HL-60/S4 treated with retinoic acid at 250 ng/mL for 4 days and 3 days (cell line): ENCODE data around the gene DCAF5.

Experiments
- in situ Hi-C: fragments of 300-500 bp; cut with MboI; formaldehyde crosslinking; loops from 2 replicates; pipeline ENCODE4 v1.7.0; 2022; ENCODE audit warnings: low sequenced_read_pairs

DCAF5 gene

DNA sequence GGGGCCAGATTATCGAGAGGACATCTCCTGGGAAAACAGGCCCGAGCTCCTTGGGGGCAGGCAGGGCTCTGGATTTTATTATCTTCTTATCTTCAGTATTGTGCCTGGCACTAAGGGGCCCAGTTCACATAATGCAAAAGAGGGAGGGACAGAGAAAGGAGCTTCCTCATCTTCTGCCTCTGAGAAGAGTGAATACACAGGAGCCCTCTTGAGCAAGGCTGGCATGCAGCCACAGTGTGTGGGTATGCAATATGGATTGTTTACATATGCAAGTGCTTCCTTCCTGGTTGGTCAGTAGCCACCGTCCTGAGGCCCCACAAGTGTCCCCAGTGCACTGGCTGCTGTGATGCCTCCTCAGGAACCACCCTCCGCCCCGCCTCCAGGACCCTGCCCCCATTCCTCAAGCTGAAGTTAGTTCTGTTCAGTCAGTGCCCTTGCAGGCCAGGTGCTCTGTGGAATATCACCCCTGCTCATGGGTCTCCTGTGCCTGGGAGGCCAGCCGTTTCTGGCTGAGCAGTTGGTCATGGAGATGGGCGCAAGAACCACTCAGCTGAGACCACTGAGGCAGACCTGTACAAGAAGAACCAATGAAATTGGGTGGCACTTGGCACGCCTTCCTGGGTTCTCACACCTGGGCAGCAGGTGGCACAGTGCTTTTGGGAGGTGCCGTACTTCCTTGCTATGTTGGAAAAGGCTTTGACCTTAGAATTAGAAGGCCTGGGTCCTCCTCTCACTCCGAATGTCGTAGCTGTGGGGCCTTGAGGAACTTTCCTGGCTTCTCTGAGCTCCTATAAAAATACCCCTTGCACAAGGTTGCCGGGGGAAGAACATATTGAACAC, 138.8 kb downstream of the DCAF5 start:
- in situ Hi-C loops = no loop called here

DNA sequence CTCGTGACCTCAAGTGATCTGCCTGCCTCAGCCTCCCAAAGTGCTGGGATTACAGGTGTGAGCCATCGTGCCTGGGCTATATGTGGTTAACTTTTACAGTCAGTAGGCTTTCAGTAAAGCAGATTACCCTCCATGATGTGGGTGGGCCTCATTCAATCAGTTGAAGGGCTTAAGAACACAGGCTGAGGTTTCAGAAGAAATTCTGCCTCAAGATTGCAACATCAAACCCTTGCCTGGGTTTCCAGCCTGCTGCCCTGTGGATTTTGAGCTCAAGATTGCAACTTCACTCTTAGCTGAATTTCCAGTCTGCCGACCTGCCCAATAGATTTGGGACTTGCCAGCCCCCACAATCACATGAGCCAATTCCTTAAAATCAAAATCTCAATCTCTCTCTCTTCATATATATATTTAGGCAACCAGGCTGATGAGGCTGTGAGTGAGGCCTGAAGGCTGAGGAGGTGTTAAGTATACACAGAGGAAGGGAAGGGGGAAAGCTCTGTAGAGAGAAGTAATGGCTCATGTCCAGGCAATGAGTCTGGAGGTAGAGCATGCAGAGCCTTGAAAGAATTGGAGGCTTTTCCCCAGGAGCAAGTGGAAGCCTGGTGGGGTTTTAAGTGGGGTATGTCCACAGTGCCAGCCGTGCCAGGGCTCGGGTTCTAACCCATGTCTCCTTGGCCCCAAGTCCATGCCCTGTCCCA, 140.5 kb downstream of the DCAF5 start:
- in situ Hi-C loops = no loop called here

DNA sequence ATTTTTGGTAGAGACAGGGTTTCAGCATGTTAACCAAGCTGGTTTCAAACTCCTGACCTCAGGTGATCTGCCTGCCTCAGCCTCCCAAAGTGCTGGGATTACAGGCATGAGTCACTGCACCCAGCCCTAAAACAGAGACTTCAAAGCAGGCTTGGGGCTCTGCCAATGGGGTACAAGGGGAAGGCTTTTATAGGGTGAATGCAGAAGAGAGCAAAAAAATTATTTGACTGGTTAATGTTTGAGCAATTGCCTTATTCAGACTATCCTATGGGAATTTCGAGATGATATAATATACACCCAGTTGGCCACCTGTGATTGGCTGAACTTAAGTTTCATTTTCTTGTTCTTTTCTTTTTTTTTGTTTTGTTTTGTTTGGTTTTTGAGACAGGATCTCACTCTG, 142.3 kb downstream of the DCAF5 start:
- in situ Hi-C loops = no loop called here

DNA sequence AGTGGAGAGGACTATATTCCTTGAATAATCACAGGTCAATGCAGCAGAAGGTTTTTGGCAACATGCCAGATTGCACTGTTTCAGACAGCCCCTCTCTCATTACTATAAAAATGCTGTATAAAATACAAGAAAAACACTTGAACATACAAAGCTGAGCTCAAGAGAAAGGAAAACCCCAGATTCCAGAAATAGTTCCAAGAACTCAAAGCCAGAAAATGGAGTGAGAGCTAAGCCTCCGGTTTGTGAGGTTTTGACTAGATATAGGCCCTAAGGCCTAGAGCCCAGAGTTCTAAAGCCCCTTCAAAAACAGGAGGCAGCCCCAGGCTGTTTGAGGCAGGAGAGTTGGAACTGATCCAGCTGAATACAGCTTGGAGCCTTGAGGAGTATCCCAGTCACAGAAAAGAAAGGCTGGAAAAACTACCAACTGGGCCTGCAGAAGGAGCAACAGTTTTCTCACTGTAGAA, 144.5 kb downstream of the DCAF5 start:
- in situ Hi-C loops = no loop called here

DNA sequence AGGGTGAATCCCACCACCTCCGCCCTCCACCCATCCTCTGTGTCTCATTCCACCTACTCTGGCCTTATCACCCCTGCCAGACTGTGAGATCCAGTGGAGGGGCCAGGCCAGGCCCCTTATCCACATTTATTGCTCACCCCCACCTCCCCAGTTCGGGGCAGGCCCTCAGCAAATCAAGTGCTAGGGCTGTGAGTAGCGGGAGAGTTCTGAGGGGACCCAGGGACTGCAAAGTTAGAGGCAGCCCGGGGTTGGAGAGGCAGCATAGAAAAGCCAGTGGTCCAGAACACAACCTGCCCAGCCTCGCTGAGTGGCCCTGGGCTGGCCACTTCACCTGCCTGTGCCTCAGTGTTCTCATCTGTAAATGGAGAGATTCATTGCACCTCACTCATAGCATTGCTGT, 146.6 kb downstream of the DCAF5 start:
- in situ Hi-C loops = no loop called here

DNA sequence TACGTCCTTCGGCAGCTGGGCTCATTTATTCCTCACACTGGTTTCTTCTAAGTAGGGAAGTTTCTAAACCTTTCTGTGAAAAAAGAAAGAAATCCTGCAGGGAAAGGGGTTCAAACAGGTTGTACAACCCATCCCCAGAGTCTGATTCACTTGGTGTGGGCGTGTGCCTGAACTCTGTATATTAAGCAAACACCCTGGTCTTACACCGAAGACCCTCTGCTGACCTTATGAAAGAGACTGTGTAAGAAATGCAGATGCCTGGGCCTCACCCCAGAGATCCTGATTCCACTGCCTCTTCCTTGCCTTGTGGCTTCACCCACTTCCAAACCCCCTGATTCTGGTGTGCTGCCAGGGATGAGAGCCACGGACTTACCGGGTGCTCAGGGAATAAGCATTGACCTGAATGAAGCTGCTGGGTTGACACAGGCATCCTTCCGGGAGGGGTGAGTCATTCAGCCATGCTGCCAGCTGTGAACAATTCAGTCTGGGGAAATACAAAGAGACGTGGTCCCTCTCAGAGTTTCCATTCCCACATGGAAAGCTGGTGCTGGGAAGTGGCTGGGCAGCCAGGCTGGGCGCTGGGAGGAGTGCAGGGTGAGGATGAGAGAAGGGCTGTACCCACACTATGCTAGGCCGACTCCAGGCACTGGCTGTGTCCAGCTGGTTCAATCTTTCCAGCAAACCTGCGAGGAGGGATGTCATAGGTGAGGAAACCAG, 147.3 kb downstream of the DCAF5 start:
- in situ Hi-C loops = no loop called here

DNA sequence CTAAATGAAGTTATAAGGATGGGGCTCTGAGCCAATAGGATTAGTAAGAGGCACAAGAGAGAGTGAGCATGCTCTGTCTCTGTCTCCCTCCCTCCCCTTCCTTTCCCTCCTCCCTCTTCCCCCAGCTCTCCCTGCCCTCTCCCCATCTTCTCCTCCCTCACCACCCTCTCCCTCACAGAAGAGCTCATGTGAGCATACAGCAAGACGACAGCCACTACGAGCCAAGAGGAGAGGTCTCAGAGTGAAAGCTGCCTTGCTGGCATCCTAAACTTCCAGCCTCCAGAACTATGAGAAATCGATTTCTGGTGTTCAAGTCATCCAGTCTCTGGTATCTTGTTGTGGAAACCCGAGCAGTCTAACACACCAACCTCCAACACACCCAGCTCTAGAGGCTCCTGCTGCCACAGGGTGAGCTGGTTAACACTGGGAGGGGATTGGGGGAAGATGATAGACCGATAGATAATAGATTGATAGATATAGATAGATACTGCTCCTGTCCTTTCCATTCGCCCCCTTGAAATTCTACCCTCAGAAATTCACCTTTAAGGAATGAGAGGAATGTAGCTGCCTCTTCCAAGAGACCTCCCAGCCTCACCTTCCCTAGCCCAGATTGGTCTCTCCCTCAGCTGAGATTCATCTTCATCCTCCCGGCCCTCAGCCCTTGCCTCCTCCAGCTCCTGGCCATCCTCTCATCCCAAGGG, 148.0 kb downstream of the DCAF5 start:
- in situ Hi-C loops = no loop called here

DNA sequence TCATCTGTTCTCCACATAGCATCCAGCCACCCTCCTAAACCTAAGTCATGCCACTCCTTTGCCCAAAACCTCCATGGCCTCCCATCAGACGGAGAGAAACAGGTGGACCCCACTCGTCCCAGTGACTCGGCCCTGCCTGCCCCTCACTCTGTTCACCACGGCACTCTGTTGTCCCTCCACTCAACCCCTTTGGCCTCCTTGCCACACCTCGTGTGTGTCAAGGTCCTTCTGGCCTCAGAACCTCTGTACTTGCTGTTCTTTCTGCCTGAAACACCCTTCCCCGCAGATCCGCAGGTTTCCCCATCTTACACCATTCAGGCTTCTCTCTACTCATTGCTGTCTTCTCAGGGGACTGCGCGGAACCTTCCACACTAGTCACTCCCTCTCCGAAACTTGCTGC, 149.3 kb downstream of the DCAF5 start:
- in situ Hi-C loops = no loop called here

DNA sequence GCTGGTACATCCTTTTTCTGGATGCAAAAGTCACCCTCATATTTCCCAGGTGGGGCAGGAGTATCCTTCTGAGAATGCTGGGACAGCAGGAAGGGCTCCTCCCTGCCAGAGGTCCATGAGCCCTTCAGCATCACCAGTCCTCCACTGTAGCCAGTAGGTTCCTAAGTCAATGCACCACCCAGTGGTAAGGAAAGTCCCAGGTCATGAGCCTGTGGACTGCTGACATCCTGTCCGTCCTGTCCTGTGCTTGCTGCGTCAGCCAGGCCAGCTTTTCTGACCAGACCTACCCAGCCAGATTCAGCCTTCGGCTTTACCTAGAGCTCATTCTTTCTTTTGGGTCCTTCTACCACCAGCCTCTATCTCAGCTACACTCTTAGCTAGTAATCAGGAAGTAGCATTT, 150.8 kb downstream of the DCAF5 start:
- in situ Hi-C loops = no loop called here

DNA sequence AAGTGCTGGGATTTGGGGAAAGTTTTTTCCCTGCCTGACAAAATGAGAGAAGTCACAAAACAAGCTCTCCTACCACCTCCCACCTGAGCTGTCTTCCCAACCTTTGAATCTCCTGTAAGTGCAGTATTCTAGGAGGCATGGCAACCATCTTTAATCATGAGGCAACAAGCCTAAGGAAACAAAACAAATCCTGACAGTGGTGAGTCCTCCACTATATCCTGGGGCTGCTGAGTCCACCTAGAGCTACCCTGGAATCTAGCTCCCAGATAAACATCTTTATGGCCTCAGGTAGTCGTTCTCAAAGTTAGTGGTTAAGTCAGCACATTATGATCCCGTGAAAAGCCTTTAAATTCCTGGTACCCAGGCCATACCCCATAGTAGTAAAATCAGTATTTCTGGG, 151.5 kb downstream of the DCAF5 start:
- in situ Hi-C loops = no loop called here
